Dedifferentiated amniotic fluid mesenchymal stem cell (primary cell): ENCODE data around the gene GOLGA2.
"Not testable (repeated sequence)": the region's sequence is repeated elsewhere in the genome, so short reads cannot be mapped to it uniquely, and the experiment has no call there.

Experiments used
- DNase-seq: peaks from one replicate; pipeline ENCODE4 v3.0.0-alpha.2; 2016; ENCODE audit errors: extremely low spot score

GOLGA2 gene

DNA sequence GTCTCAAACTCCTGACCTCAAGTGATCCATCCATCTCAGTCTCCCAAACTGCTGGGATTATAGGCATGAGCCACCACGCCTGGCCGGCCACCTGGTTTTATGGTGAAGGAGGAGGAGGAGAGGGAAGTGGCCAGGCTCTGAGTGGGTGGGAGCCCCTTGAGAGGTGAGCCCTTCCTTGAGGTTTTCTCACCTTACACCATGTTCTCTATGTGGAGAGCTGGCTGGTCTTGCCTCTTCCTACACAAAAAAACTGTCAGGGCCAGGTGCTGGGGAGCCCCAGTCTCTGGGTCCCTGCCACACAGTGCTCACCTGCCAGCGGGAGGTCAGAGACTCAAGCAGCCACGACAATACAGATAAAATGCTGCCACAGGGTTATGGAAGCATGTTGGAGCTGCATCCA, 18.3 kb upstream of the GOLGA2 start:
- DNase-seq: no peak

DNA sequence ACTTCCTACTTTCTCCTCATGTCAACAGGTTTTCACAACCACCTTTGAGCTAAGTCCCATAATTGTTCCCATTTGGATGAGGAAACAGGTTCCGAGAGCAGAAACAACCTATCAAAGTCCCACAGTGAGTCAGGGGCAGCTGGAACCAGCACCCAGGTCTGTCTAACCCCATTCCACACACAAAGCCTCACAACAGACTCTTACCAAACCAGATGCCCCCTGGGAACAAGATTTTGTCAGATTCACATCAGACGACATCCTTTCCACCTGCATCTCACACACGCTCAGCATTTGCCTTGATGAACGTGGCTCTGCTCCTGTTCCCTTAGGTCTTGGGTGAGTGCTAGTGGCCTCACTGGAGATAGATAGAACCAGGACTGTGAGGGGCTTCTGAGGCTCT, 17.3 kb upstream of the GOLGA2 start:
- no peak for DNase-seq

DNA sequence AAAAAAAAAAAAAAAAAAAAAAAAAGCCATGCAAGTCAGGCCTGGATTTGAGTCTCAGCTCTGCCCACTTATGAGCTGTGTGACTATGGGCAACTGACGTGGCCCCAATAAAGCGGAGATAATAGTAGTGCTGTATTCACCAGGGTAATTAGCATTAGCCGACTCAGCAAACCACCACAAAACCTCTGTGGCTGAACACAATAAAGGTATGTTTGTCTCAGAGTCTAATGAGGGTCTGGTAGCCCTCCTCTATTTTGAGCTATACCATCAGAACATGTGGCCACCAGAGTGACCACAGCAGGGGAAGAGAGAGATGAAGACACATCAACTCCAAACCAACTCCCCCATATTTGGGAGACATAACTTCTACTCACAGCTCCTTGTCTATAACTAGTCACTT, 16.2 kb upstream of the GOLGA2 start:
- no peak for DNase-seq

DNA sequence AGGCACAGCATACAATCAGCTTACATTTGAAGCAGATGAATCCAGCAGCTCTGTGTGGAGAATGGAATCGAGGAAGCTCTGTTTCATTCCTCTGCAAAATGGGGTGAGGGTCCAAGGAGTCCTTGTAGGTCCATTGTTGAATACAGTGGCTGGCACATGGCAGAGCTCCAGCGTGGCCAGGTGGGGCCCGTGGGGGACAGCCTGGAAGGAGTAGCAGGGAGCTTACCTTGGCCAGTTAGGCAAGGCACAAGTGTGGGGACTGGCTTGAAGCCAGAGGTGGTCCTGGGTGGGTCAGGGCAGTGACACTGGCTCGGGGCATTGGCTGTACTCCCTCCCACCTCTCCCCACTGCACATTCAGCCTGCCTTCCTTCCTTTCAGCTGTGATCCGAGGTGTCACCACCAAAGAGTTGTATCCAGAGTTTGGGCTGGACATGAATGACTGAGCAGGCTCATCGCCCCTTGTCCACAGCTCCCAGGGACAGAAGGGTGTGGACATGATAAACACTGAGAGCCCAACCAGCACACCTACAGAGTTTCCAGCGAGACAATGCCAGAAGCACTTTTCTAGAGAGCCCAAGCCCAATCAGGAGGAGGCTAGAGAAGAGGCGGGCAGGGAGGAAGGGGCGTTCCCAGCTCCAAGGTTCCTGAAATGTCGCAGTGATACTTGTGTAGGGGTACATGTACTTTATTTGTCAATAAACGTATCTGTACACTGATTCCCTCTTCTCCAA, 12.6 kb upstream of the GOLGA2 start:
- DNase-seq: no peak

DNA sequence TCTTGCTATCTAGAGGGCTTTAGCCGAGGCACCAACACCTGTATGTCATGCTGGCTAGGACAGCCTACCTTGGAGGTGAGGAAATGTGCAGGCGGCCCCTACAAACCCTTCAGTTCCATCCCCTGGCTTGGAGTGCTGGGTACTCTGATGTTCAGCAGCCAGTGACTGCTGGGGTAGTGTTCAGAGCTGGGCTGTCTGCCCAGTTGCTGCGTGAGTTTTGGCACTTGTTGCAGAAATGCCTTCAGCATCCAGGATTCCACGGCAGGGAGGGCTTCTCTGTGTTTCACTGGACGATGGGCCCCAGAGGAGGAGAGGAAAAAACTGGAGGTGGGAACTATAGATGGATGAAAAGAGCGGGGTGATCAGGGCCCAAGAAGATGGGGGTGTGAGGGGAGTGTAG, 10.6 kb upstream of the GOLGA2 start:
- no peak for DNase-seq

DNA sequence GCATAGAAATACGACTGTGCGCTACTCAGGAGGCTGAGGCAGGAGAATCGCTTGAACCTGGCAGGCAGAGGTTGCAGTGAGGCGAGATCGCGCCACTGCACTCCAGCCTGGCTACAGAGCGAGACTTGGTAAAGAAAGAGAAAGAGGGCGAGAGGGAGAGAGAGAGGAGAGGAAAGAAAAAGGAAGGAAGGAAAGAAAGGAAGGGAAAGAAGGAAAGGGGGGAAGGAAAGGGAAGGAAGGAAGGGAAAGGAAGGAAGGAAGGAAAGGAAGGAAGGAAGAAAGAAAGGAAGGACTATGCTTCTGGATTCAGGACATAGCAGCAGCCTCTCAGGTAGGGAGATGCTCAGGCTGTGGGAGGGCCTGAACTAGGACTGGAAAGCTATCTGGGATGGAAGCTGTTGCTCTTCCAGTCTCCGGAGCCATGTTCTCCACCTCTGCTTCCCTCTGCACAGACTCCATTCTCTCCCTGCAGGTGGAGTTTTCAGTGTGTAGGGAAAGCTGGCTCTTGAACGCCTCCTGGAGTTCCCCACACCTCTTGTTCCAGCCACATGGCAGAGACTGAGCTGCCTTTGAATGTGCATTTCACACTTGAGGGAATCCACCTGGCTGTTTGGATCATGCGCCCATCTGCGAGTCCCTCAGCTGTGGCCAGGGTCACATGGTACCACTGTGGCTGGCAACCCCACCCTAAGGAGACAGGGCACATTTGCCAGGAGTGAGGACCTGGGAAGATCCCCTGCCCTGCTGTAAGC, 9.4 kb upstream of the GOLGA2 start:
- no peak for DNase-seq

DNA sequence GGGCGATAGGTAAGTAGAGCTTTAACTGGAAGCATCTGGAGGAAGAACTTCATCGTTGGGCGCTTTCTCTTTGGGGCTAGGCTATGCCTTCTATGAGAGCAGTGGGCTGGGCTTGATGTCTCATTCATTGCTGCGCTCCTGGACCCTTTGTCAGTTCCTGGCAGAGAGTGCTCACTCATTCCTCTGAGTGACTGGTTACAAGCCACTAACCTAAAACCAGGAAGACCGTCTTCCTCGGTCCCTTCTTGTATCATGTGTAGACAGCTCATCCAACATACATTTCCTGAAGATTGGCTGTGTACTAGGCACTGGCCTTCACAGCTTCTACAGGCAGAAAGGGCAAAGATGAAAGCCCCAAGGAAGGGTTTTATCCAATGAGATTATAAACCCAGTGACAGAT, 6.7 kb upstream of the GOLGA2 start:
- no peak for DNase-seq

DNA sequence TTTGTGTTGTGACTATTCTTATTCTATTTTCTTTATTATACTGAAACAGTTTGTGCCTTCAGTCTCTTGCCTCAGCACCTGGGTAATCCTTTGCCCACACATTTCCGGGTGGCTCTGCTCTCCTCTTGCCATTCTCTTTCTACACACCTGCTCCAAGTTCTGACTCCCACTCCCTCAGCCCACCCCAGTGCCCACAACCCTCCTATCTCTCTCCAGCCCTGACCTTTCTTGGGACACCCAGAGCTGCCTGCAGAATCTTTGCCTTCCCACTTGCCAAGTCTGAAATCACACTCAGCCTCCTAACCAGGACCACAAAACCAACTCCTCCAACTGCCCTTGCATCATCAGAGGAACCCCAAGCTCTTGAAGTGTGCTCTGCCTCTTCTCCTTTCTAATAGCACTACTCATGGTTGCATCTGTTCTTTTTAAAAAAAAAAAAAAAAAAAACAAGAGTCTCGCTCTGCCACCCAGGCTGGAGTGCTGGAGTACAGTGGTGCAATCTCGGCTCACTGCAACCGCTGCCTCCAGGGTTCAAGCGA, 4.3 kb upstream of the GOLGA2 start:
- DNase-seq: no peak

DNA sequence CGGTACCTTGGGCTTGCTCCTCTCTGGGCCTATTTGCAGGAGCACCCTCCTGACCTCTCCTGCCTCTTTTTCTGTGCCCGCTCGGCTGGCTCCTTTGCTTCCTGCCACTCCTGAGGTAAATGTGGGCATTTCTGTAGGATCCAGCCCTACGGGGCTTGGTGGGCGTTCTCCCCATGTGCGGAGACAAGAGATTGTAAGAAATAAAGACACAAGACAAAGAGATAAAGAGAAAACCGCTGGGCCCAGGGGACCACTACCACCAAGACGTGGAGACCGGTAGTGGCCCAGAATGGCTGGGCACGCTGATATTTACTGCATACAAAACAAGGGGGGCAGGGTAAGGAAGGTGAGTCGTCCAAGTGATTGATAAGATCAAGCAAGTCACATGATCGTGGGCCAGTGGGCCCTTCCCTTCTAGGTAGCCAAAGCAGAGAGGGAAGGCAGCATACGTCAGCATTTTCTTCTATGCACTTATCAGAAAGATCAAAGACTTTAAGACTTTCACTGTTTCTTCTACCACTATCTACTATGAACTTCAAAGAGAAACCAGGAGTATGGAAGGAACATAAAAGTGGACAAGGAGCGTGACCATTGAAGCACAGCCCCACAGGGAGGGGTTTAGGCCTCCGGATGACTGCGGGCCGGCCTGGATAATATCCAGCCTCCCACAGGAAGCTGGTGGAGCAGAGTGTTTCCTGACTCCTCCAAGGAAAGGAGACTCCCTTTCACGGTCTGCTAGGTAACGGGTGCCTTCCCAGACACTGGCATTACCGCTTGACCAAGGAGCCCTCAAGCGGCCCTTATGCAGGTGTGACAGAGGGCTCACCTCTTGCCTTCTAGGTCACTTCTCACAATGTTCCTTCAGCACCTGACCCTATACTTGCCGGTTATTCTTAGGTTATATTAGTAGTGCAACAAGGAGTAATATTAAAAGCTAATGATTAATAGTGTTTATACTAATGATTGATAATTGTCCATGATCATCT, 3.6 kb upstream of the GOLGA2 start:
- DNase-seq: not testable (repeated sequence)

DNA sequence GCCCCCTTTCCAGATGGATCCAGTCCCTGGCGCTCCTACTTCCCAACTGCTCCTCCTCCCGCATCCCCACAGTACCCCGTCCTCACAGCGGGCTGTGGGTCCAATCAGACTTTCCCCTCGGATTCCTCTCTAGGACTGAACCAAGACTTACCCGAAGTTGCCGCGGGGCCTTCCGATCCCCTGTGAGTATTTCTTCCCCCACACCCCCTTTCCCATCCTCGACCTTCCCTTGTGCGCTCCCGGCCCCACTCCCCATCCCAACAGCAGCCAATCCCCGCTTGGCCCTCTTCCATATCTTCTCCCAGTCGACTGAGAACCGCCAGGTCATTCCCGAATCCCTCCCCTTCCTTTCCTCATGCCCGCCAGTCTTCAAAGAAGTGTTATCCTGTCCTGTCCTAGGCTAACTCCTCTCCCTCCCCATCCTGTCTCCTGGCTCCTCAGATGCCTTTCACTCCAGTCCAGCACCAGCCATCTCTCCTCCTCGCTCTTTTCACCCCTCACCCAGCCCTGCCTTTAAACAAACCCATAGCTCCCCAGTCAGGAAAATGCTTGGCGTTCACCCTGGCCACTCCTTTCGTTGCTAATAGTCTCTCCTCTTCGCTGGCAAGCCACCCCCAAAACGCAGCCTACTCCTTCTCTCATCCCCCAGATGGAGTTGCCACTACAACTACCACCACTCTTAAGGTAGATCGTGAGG, 915 bp upstream of the GOLGA2 start:
- peak; percentile 17 for DNase-seq

DNA sequence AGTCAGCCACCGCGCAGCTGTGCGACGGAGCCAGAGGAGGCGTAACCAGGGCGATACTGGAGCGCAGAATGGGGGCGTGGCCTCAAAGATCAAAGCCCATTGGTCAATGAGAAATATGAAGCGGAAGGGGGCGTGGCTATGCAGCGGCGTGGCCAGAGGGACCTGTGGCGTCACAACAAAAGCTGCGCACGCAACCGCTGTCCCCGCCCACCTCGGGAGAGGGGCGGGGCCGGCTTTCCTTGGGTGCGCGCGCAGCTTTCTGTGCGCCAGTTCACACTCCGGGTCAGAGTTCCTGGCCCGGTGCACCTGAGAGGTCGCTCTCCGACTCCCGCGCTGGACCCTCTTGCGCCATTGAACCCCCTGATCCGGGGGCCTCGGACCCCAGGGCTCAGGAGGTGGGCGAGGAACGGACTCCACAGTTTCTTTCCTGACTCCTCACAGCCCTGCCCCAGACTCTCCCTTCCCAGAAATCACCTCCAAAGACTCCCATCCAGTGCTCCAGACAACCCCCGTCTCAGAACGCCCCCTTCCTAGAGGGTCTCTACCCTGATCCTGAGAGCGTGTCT, 284 bp upstream of the GOLGA2 start, which contains the start of gene SWI5:
Gene SWI5, plus strand, starts transcription at position 269 of the 566 bp plus-strand sequence.
- DNase-seq: peak; percentile 100

DNA sequence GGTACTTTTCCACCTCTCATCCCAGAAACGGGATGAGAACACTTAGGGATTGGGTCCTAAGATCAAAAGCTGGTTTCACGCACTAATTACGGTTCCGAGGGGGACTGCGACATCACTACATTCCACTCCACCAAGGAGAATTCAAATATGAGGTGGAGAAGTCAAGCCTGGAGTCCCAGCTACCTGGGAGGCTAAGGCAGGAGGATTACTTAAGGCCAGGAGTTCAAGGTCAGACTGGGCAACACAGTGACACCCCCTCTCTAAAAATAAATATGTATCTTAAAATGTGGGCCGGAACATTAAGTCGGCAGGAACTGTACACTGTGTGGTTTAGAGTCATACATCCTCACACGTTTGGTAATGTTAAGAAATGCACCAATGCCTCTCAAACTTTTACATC, 1.6 kb downstream of the GOLGA2 start:
- no peak for DNase-seq

DNA sequence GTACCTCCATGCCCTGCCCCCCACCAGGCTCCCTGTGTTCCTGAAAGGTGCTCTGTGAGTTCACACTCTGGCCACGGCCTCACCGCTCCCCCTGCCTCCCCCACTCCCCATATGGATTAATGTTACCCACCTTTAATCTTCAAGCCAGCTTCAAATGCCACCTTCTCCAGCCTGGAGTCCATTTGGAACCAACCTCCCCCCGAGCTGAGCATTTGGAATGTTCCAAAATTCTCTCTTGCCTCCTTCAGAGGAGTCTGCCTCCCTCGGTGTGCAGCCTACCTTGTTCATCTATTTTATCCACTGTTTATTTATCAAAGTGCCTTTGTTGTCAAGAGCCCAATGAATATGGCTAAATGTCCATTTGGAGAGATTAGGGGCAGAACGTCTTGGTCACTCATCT, 4.3 kb downstream of the GOLGA2 start:
- no peak for DNase-seq

DNA sequence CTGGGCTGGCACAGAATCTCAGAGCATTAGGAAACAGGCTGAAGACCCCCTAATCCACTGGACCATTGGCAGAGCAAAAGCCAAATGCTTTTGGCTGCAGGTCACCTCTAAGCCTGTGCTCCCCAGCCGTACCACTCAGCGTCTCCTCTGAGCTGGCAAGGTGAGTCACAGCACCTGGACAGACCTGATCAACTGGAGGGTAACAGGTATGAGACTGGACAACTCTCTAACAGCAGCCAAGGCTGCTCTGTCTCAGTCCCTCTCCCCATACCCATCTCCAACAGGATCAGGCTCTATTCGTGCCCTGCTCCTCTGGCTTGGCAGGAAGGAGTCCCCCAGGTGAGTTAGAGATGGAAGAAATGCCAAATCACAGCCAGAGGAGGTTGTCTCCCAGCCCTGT, 4.7 kb downstream of the GOLGA2 start:
- DNase-seq: no peak

DNA sequence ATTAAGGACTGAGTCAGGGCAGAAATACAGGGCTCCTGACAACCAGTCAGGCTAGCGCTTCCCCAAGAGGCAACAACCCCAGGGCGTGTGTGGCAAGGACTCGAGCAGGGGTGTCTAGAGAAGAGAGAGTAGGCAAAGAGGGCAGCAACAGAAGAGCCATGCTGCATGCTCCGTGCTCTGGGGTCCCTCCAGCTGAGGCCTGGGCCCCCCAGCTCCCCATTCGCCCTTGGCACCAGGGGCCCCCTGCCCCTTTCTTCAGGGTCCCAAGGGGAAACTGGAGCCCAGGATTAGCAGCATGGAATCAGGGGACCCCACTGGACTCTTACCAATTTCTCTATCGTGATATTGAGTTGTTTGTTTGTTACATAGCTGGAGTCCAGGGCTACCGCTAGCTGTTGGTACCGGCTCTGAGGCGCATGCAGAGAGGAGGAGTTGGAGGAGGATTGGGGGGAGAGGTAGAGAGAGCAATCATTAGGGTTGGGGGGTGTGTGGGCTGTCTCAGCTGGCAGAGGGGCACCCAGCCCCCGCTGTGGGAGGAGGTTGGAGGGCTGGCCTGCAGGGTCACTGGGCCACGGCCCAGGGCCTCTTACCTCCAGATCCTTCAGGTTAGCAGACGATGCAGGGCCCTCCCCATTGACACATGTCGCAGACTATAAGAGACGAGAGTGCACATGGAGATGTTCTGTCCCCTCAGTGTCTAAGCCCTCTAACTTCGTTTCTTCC, 8.8 kb downstream of the GOLGA2 start:
- no peak for DNase-seq

DNA sequence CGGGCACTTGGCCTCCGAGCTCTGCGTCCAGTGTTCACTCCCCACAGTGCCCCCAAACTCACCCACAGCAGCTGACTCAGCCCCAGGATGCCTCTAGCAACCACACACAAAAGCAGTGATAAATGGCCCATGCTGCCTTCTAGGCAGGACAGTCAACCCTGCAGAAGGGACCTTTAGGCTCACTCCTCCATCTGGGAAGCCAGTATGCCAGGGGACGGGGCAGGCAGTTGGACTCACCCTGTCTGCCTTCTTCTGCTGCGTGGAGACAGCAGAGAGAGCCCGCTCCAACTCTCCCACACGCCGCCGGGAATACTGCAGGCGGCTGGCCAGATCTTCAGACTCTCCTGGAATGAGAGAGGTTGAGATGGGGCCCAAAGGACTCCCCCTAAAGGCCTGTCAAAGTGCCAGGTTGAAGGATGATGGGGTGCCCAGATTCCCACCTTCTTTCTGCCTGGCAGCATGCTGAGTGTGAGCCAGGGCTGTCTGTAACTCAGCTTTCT, 10.4 kb downstream of the GOLGA2 start:
- no peak for DNase-seq

DNA sequence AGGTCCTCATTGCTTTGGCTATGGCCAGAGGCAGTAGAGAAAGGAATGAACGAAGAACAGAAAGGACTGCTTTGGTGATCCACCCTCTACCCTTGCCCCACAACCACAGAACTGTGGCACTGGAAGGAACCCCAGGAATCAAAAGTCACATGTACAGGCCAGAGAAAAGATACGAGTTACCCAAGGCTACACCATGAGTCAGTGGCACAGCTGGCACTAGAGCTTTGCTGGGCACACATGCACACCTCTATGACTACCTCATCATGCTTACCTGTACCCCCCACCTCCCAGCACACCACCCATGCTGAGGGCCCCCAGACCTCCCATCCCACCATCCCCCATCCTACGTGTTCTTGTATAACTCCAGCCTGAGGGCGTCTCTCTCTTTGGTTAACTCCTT, 13.1 kb downstream of the GOLGA2 start:
- no peak for DNase-seq

DNA sequence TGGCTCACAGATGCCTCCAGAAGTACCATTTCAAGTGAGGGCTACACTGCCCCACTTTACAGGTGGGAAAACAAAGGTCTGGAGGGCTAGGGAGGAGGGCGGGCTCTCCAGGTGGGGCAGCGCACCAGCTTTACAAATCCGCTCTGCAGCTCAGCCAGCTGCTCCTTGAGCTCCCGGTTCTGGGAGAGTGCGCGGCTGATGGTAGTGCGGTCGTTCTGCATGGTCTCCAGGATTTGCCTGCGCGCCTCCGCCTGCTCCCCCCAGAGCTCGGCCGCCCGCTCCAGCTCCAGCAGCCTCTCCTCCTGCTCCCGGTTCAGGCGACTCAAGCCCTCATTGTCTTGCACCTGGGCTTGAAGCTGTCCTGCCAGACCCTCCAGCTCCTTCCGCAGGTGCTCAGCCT, 15.5 kb downstream of the GOLGA2 start:
- no peak for DNase-seq

DNA sequence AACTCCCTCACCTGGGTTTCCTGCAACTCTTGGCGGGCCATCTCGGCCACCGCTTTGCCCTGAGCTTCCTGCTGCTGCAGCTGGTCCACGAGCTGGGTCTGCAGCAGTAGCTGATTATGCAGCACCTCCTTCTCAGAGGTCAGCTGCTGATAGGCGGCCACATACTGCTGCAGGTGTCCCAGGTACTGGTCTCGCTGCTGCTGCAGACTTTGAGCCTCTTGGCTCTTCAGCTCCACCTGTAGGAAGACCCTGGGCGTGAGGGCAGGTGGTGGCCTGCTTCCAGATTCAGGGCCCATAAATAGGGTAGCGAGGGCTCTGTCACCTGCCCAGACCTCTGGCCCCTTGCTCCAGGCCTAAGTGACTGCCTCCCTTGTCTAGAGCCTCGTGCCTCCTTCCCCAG, 16.7 kb downstream of the GOLGA2 start:
- no peak for DNase-seq

DNA sequence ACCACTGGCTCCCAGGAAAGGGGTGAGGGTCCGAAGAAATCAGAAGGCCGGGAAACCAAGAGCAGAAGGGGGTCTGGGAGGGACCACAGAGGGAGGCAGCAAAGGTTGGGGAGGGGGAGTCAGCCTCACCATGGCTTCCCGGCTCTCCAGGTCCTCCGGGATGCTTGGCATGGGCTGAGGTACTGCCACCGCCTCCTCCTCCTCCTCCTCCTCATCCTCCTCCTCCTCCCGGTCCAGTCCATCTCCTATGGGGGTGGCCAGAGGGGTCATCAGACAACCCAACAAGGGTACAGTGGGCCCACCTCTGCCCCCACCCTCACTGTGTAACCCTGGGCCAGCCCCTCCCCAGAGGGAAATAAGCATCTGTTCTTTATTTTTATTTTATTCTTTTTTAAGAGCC, 17.5 kb downstream of the GOLGA2 start:
- DNase-seq: no peak
